Lower lobe of right lung (tissue), 2 donors: ENCODE measurements around the gene DRGX. TPM values are rescaled to one million over a fixed set of nuclear protein-coding genes. Genes with fewer than 3 reads are reported as not detected.

Source experiments
- ATAC-seq, 2 donors: fragments of 200-7000 bp; cut with Tn5 transposase; one replicate each; pipeline ENCODE4 v1.9.1; 2020 to 2022; ENCODE audit warnings: mild to moderate bottlenecking in 2 of 2, moderate library complexity in 2 of 2
- DNase-seq: peaks from one replicate; pipeline ENCODE4 v3.0.0-alpha.2; 2020
- H3K27ac ChIP-seq: fragments of 200-600 bp; one replicate; pipeline ENCODE4 v1.8.0; 2022
- H3K27me3 ChIP-seq: fragments of 200-600 bp; one replicate; pipeline ENCODE4 v1.8.0; 2022; ENCODE audit warnings: low read depth
- H3K36me3 ChIP-seq: fragments of 200-600 bp; one replicate; pipeline ENCODE4 v1.8.0; 2022; ENCODE audit warnings: mild to moderate bottlenecking
- H3K4me1 ChIP-seq: fragments of 200-600 bp; one replicate; pipeline ENCODE4 v1.8.0; 2022
- H3K4me3 ChIP-seq: fragments of 200-600 bp; one replicate; pipeline ENCODE4 v1.8.0; 2022; ENCODE audit warnings: mild to moderate bottlenecking
- H3K9me3 ChIP-seq: fragments of 200-600 bp; one replicate; pipeline ENCODE4 v1.8.0; 2022
- CTCF ChIP-seq: fragments of 200-600 bp; IDR thresholded peaks from one replicate; pipeline ENCODE4 v1.8.0; 2022; ENCODE audit warnings: antibody characterized with exemption, mild to moderate bottlenecking
- intact Hi-C: fragments of 100-400 bp; cut with DNase I; formaldehyde crosslinking; loops from one replicate; pipeline ENCODE4 v1.11.0; 2022
- total RNA-seq: library from RNA; stranded (reverse); fragmentation: NEBNext Ultra II Directional; extraction: Animal tissue kit (Norgen Biotek cat#: 25700); gene quantifications from one replicate; pipeline ENCODE4 v1.2.1, GENCODE V29; 2021
- donor health status: DM: no; HTN: yes; CAD: no; lungs with severe emphysema.

Gene DRGX
- total RNA-seq, 1 donor from 2014 or later = not detected

GRCh38 chr10:49350846-49351532 lies 44.9 kb downstream of the DRGX start:
- no peaks in the 10 kb centered on the region for H3K27me3 ChIP-seq
- peak in 1 of 2 donors; percentile 53 for ATAC-seq
- H3K27ac ChIP-seq = no peak overlapping the region
- H3K9me3 ChIP-seq = no peaks in the 10 kb centered on the region
- intact Hi-C loops = no loop called here
- no peak for DNase-seq
- H3K36me3 ChIP-seq = no peaks in the 10 kb centered on the region
- no peaks in the 10 kb centered on the region for H3K4me1 ChIP-seq
- no peak overlapping the region for H3K4me3 ChIP-seq
- no peak for TF ChIP-seq CTCF

GRCh38 chr10:49350138-49350537 lies 45.8 kb downstream of the DRGX start:
- no peaks in the 10 kb centered on the region for H3K36me3 ChIP-seq
- H3K27ac ChIP-seq = no peak overlapping the region
- DNase-seq = no peak
- H3K27me3 ChIP-seq = no peaks in the 10 kb centered on the region
- H3K4me3 ChIP-seq = no peak overlapping the region
- H3K9me3 ChIP-seq = no peaks in the 10 kb centered on the region
- no peak for ATAC-seq
- intact Hi-C loops = no loop called here
- H3K4me1 ChIP-seq = no peaks in the 10 kb centered on the region
- no peak for TF ChIP-seq CTCF

- Histone ChIP-seq H3K27ac (no peak overlapping the region), H3K27me3 (no peaks in the 10 kb centered on the region), H3K36me3 (no peaks in the 10 kb centered on the region), H3K4me1 (no peaks in the 10 kb centered on the region), H3K4me3 (no peak overlapping the region), H3K9me3 (no peaks in the 10 kb centered on the region)
- ATAC-seq = no peak
- intact Hi-C loops = no loop called here
- no peak for DNase-seq
- TF ChIP-seq CTCF = no peak
Measured at GRCh38 chr10:49349390-49349789, 46.5 kb downstream of the DRGX start.

- no peaks in the 10 kb centered on the region for H3K9me3 ChIP-seq
Measured at GRCh38 chr10:49348593-49348992, 47.3 kb downstream of the DRGX start.

GRCh38 chr10:49347827-49348226 lies 48.1 kb downstream of the DRGX start:
- DNase-seq = no peak
- H3K9me3 ChIP-seq = no peaks in the 10 kb centered on the region

More at GRCh38 chr10:49348593-49348992, 47.3 kb downstream of the DRGX start:
- no peak overlapping the region for H3K27ac ChIP-seq
- intact Hi-C loops = no loop called here
- H3K36me3 ChIP-seq = no peaks in the 10 kb centered on the region
- H3K4me1 ChIP-seq = no peaks in the 10 kb centered on the region
- H3K4me3 ChIP-seq = no peak overlapping the region
- DNase-seq = no peak
- no peak for ATAC-seq
- no peak for TF ChIP-seq CTCF
- H3K27me3 ChIP-seq = no peaks in the 10 kb centered on the region

More at GRCh38 chr10:49347827-49348226, 48.1 kb downstream of the DRGX start:
- H3K27ac ChIP-seq = no peak overlapping the region
- no peak overlapping the region for H3K4me3 ChIP-seq
- no peaks in the 10 kb centered on the region for H3K36me3 ChIP-seq
- intact Hi-C loops = no loop called here
- no peaks in the 10 kb centered on the region for H3K27me3 ChIP-seq
- no peak for TF ChIP-seq CTCF
- H3K4me1 ChIP-seq = no peaks in the 10 kb centered on the region
- no peak for ATAC-seq
